ENCODE results near the gene AGK.

GRCh38 chr7:141617280-141617679 lies 66.1 kb downstream of the AGK start:
- TF ChIP-seq, protein P1, sequence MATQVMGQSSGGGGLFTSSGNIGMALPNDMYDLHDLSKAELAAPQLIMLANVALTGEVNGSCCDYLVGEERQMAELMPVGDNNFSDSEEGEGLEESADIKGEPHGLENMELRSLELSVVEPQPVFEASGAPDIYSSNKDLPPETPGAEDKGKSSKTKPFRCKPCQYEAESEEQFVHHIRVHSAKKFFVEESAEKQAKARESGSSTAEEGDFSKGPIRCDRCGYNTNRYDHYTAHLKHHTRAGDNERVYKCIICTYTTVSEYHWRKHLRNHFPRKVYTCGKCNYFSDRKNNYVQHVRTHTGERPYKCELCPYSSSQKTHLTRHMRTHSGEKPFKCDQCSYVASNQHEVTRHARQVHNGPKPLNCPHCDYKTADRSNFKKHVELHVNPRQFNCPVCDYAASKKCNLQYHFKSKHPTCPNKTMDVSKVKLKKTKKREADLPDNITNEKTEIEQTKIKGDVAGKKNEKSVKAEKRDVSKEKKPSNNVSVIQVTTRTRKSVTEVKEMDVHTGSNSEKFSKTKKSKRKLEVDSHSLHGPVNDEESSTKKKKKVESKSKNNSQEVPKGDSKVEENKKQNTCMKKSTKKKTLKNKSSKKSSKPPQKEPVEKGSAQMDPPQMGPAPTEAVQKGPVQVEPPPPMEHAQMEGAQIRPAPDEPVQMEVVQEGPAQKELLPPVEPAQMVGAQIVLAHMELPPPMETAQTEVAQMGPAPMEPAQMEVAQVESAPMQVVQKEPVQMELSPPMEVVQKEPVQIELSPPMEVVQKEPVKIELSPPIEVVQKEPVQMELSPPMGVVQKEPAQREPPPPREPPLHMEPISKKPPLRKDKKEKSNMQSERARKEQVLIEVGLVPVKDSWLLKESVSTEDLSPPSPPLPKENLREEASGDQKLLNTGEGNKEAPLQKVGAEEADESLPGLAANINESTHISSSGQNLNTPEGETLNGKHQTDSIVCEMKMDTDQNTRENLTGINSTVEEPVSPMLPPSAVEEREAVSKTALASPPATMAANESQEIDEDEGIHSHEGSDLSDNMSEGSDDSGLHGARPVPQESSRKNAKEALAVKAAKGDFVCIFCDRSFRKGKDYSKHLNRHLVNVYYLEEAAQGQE (IDR thresholded peaks at IDR 0.05; ENCODE audit: insufficient replicate concordance, low read depth): no peak
- TF ChIP-seq, protein P2, sequence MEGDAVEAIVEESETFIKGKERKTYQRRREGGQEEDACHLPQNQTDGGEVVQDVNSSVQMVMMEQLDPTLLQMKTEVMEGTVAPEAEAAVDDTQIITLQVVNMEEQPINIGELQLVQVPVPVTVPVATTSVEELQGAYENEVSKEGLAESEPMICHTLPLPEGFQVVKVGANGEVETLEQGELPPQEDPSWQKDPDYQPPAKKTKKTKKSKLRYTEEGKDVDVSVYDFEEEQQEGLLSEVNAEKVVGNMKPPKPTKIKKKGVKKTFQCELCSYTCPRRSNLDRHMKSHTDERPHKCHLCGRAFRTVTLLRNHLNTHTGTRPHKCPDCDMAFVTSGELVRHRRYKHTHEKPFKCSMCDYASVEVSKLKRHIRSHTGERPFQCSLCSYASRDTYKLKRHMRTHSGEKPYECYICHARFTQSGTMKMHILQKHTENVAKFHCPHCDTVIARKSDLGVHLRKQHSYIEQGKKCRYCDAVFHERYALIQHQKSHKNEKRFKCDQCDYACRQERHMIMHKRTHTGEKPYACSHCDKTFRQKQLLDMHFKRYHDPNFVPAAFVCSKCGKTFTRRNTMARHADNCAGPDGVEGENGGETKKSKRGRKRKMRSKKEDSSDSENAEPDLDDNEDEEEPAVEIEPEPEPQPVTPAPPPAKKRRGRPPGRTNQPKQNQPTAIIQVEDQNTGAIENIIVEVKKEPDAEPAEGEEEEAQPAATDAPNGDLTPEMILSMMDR (IDR thresholded peaks at IDR 0.05; ENCODE audit: insufficient read depth, low read length): no peak
- TF ChIP-seq POLR2AphosphoS5 (IDR thresholded peaks at IDR 0.05; ENCODE audit: low read depth) (no peak), GABPA (IDR thresholded peaks at IDR 0.05; ENCODE audit: low read depth) (no peak)

Measured in HL-60 (cell line).